Stomach smooth muscle (tissue), 2 donors: ENCODE results near the gene POLR2H.

Source experiments
- H3K27ac ChIP-seq: one replicate; pipeline ENCODE4 v1.7.0; 2013; ENCODE audit warnings: mild to moderate bottlenecking, low read length, inconsistent platforms
- H3K27me3 ChIP-seq, 2 donors: one replicate each; pipeline ENCODE4 v1.7.0; 2013; ENCODE audit warnings: low read length in 2 of 2; ENCODE audit not compliant: insufficient read depth in 2 of 2, control insufficient read depth in 1 of 2
- H3K36me3 ChIP-seq, 2 donors: one replicate each; pipeline ENCODE4 v1.7.0; 2013; ENCODE audit warnings: low read length in 2 of 2; ENCODE audit not compliant: control insufficient read depth in 2 of 2, insufficient read depth in 2 of 2
- H3K4me1 ChIP-seq: one replicate; pipeline ENCODE4 v1.7.0; 2013; ENCODE audit warnings: low read length; ENCODE audit not compliant: control insufficient read depth, insufficient read depth
- H3K4me3 ChIP-seq, 2 donors: one replicate each; pipeline ENCODE4 v1.7.0; 2013; ENCODE audit warnings: low read length in 2 of 2
- H3K9ac ChIP-seq, 2 donors: one replicate each; pipeline ENCODE4 v1.7.0; 2013; ENCODE audit warnings: low read length in 2 of 2, mild to moderate bottlenecking in 1 of 2
- H3K9me3 ChIP-seq, 2 donors: one replicate each; pipeline ENCODE4 v1.7.0; 2013; ENCODE audit warnings: low read length in 2 of 2; ENCODE audit not compliant: control insufficient read depth in 2 of 2
- donor health status: healthy.
- donor health status: Pancreatic carcinoma.

The POLR2H gene

DNA sequence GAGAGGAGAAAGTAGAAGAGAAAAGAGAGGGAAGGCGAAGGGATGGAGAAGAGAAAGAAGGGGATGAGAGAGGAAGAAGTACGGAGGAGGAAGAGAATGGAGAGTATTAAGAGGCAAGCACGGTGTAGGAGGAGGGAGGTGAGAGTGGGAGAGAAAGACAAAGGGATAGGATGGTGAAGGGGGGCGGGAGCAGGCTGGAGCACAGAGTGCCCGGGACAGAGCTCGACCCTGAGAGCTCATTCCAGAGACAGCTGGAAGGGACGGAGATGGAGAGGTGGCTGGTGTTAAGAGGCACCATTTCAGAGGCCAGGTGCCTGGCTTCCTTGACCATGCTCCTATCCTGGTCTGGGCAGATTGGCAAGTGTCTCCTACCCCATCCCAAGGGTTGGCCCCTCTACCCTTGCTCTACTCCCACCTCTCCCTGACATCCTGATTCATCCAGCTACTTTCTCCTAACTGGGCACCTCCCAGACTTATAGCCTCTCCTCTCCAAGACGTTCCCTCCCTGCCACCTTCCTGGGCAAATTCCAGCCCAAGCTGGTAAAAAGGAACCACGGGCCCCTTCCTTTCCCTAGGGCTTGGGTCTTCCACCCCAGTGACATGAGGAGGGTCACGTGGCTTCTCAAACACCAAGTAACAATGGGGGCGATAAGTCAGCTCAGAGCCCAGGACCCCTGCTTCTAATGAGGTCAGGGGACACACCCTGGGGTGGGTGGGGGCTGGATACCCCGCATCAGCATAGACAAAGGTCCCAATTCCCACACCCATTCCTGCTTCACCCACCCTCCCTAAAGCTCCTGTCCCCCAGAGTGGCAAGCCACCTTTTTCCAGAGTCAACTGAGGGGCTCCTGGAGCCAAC is 1.2 kb upstream of the POLR2H start:
- Histone ChIP-seq H3K9ac (peak overlapping the region; percentile 75 to 90), H3K4me1 (peaks cover 32% of the 10 kb centered on the region), H3K36me3 (peaks cover 6 to 21% of the 10 kb centered on the region in 2 donors), H3K4me3 (peak overlapping the region; percentile 83 to 88), H3K27me3 (no peaks in the 10 kb centered on the region), H3K27ac (peak overlapping the region; percentile 62), H3K9me3 (no peaks in the 10 kb centered on the region)

GRCh38 chr3:184360929-184361531 is 480 bp upstream of the POLR2H start:
- no peaks in the 10 kb centered on the region for H3K9me3 ChIP-seq
- H3K36me3 ChIP-seq = peaks cover 3 to 19% of the 10 kb centered on the region in 2 donors
- no peaks in the 10 kb centered on the region for H3K27me3 ChIP-seq
- H3K27ac ChIP-seq = peak overlapping the region; percentile 62
- H3K4me3 ChIP-seq = peak overlapping the region; percentile 83 to 88
- peaks cover 32% of the 10 kb centered on the region for H3K4me1 ChIP-seq
- H3K9ac ChIP-seq = peak overlapping the region; percentile 75 to 90

- H3K27ac ChIP-seq = peak overlapping the region; percentile 98
- H3K36me3 ChIP-seq = peaks cover 0 to 21% of the 10 kb centered on the region in 2 donors
- H3K4me3 ChIP-seq = peak overlapping the region; percentile 65 to 88
- H3K27me3 ChIP-seq = no peaks in the 10 kb centered on the region
- H3K9me3 ChIP-seq = no peaks in the 10 kb centered on the region
- peak overlapping the region; percentile 90 to 96 for H3K9ac ChIP-seq
- H3K4me1 ChIP-seq = peaks cover 32% of the 10 kb centered on the region
These were observed 590 bp downstream of the POLR2H start for GRCh38 chr3:184361932-184362667.

- Histone ChIP-seq H3K9me3 (no peaks in the 10 kb centered on the region), H3K27me3 (no peaks in the 10 kb centered on the region), H3K27ac (peak overlapping the region; percentile 98), H3K9ac (peak overlapping the region; percentile 90 to 96), H3K4me3 (peak overlapping the region; percentile 65 to 88), H3K36me3 (peaks cover 3 to 22% of the 10 kb centered on the region in 2 donors), H3K4me1 (peaks cover 32% of the 10 kb centered on the region)
These were observed 1.4 kb downstream of the POLR2H start for GRCh38 chr3:184362668-184363546.

- H3K9ac ChIP-seq = no peak overlapping the region
- no peaks in the 10 kb centered on the region for H3K9me3 ChIP-seq
- H3K4me1 ChIP-seq = peaks cover 29% of the 10 kb centered on the region
- H3K27me3 ChIP-seq = no peaks in the 10 kb centered on the region
- no peak overlapping the region for H3K27ac ChIP-seq
- no peak overlapping the region for H3K4me3 ChIP-seq
- peaks cover 9 to 25% of the 10 kb centered on the region in 2 donors for H3K36me3 ChIP-seq
These were observed 5.2 kb downstream of the POLR2H start for GRCh38 chr3:184366619-184367289.

DNA sequence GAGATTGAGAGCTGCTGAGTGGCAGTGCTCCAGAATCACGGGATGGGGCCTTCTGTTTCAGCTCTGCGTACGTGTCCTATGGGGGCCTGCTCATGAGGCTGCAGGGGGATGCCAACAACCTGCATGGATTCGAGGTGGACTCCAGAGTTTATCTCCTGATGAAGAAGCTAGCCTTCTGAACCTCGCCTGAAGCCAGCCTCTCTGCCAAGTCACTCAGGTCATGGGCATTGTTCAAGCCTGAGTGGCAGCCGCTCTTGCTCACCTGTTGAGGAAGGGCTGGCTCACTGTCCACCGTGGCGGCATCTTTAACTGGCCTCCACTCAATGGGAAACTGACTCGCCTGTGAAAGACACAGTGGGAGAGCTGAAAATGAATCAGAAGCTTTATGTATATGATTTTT is 6.6 kb downstream of the POLR2H start:
- Histone ChIP-seq H3K9ac (no peak overlapping the region), H3K27me3 (no peaks in the 10 kb centered on the region), H3K4me3 (no peak overlapping the region), H3K27ac (no peak overlapping the region), H3K36me3 (peaks cover 9 to 25% of the 10 kb centered on the region in 2 donors), H3K4me1 (peaks cover 22% of the 10 kb centered on the region), H3K9me3 (no peaks in the 10 kb centered on the region)

DNA sequence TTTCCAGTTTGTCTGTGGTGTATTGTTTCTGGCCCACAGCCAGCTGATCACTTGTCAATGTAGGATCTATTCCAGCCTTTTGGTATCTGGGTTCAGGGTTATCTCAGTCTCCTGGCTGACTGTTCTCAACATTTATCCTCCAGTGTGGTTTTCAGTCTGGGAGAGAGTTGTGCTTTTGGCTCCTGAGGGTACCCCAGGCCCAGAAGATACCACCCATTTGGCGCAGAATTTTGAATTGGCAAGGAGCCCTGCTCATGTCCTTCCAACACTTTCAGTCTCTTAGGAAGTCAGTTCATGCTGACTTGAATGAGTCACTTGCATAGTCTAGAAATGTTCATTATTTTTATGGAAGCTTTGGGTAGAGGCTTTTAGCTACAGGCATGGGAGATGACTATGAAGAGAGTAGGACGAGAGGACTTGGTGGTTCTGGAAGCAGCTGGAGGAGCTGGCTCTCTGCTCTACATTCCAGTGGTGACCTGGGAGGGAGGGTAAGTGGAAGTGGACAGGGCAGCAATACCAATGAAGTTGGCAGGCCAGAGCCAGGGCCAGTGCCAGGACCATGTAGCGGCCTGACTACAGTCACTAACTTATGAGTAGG is 7.2 kb downstream of the POLR2H start:
- H3K36me3 ChIP-seq = peaks cover 9 to 25% of the 10 kb centered on the region in 2 donors
- no peaks in the 10 kb centered on the region for H3K9me3 ChIP-seq
- peak overlapping the region in 1 of 2 donors; percentile 21 for H3K9ac ChIP-seq
- peak overlapping the region; percentile 24 for H3K27ac ChIP-seq
- H3K27me3 ChIP-seq = no peaks in the 10 kb centered on the region
- H3K4me1 ChIP-seq = peaks cover 16% of the 10 kb centered on the region
- H3K4me3 ChIP-seq = no peak overlapping the region

DNA sequence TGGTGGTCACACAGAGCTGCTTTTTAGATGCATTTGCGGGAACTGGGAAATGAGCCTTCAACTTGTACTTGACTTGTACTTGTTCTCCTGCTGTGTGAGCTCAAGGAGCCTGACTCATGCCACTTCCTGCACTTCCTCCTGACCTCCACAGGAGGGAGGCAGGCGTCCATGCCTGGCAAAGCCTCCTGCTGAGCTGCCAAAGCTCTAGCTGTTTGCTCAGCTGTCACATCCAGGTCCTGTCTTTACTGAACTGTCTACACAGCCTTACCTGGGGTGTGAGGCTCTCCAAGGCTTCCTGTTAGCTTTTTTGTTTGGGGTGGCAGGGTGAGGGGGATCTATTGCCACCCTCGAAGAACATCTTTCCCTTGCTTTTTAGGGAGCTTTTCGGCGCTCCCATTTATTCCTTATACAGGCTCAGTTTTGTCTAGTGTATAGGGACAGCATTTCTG is 10.1 kb downstream of the POLR2H start:
- no peaks in the 10 kb centered on the region for H3K27me3 ChIP-seq
- no peak overlapping the region for H3K9ac ChIP-seq
- H3K4me3 ChIP-seq = no peak overlapping the region
- no peaks in the 10 kb centered on the region for H3K9me3 ChIP-seq
- H3K36me3 ChIP-seq = peaks cover 9 to 15% of the 10 kb centered on the region in 2 donors
- H3K27ac ChIP-seq = no peak overlapping the region
- H3K4me1 ChIP-seq = peaks cover 11% of the 10 kb centered on the region

DNA sequence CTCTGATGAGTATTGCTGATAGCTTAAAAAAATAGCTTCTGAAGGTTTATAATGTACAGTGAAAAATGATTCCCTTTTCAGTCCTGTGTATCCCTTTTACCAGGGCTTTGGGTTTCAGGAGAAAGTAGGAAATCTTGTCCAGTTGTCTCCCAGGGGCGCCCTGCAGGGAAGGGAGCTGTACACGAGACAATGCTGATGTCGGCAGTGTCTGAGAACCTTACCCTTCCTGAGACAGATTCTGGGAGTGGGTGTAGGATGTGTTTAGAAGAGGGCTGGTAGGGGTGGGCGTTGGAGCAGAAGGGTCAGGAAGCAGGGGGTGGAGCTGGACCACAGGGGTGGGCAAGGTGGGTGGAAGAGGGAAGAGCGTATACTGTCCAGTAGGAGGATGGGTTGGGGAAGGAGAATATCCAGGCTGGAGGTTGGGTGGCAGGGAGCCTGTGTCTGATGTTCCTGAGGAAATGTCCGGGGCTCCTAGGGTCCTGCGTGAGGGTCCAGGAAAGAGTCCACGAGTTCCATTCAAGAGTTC is 10.8 kb downstream of the POLR2H start:
- peaks cover 11% of the 10 kb centered on the region for H3K4me1 ChIP-seq
- H3K27me3 ChIP-seq = no peaks in the 10 kb centered on the region
- no peak overlapping the region for H3K4me3 ChIP-seq
- peaks cover 9% of the 10 kb centered on the region in 2 donors for H3K36me3 ChIP-seq
- no peak overlapping the region for H3K27ac ChIP-seq
- no peak overlapping the region for H3K9ac ChIP-seq
- no peaks in the 10 kb centered on the region for H3K9me3 ChIP-seq
